SK-N-SH (cell line): ENCODE measurements around the gene TNNC1. TPM values are rescaled to one million over a fixed set of nuclear protein-coding genes. Genes with fewer than 3 reads are reported as not detected.

Experiments
- CTCF ChIA-PET: fragments of 300-600, 350-600 bp; formaldehyde crosslinking; extraction: SDS; loops from one replicate; lab custom pipeline; 2021; lab: Yijun Ruan, JAX
- POLR2A ChIA-PET: fragments of 350-600 bp; sonication (Branson Sonifier 250); formaldehyde crosslinking; extraction: SDS; loops from one replicate; lab custom pipeline; 2020; ENCODE audit warnings: antibody characterized with exemption, inconsistent platforms; lab: Yijun Ruan, JAX
- DNase-seq: peaks from one replicate; pipeline ENCODE4 v3.0.0; 2012
- H2AFZ ChIP-seq: fragments of 200-600 bp; sonication (generic); 2 replicates; pipeline ENCODE4 v1.8.1; 2016; ENCODE audit warnings: antibody characterized with exemption, mild to moderate bottlenecking, low read depth
- H3F3A ChIP-seq: fragments of 200-600 bp; sonication (generic); replicated peaks from 2 replicates; pipeline ENCODE3; 2016; ENCODE audit warnings: antibody characterized with exemption, mild to moderate bottlenecking; ENCODE audit not compliant: insufficient read depth
- H3K27ac ChIP-seq, 2 experiments: fragments of 200-500 bp in 1 of 2; fragments of 200-600 bp in 1 of 2; sonication (Bioruptor generic) in 1 of 2; sonication (generic), shearing (Covaris generic) in 1 of 2; 2 replicates each; pipeline versions ENCODE4 v1.5.1 to v1.6.1; 2014 to 2016; ENCODE audit warnings: low read depth in 2 of 2, inconsistent platforms in 1 of 2, low read length in 1 of 2, mild to moderate bottlenecking in 1 of 2, mixed read lengths in 1 of 2
- H3K27me3 ChIP-seq: fragments of 200-600 bp; sonication (generic), shearing (Covaris generic); 2 replicates; pipeline ENCODE4 v1.6.1; 2016; ENCODE audit warnings: mixed run types; ENCODE audit not compliant: insufficient read depth
- H3K36me3 ChIP-seq, 2 experiments: fragments of 200-500 bp in 1 of 2; fragments of 200-600 bp in 1 of 2; sonication (Bioruptor generic) in 1 of 2; sonication (generic) in 1 of 2; replicated peaks in 1 of 2; 2 replicates each; pipeline versions ENCODE3 to v1.5.1; 2014 to 2016; ENCODE audit warnings: low read length in 1 of 2, mild to moderate bottlenecking in 1 of 2; ENCODE audit not compliant: insufficient read depth in 2 of 2, control insufficient read depth in 1 of 2
- H3K4me1 ChIP-seq, 2 experiments: fragments of 200-500 bp in 1 of 2; fragments of 200-600 bp in 1 of 2; sonication (Bioruptor generic) in 1 of 2; sonication (generic), shearing (Covaris generic) in 1 of 2; 2 replicates each; pipeline versions ENCODE4 v1.5.1 to v1.6.1; 2014 to 2016; ENCODE audit warnings: low read depth in 1 of 2, low read length in 1 of 2, mixed run types in 1 of 2; ENCODE audit not compliant: insufficient read depth in 2 of 2, control insufficient read depth in 1 of 2
- H3K4me2 ChIP-seq: fragments of 200-600 bp; sonication (generic), shearing (Covaris generic); 2 replicates; pipeline ENCODE4 v1.6.1; 2017; ENCODE audit warnings: mixed run types
- H3K4me3 ChIP-seq, 2 experiments: fragments of 200-500 bp in 1 of 2; fragments of 200-600 bp in 1 of 2; sonication (Bioruptor generic) in 1 of 2; sonication (generic), shearing (Covaris generic) in 1 of 2; 2 replicates each; pipeline versions ENCODE4 v1.5.1 to v1.8.1; 2014 to 2016; ENCODE audit warnings: low read depth in 2 of 2, inconsistent platforms in 1 of 2, low read length in 1 of 2, mild to moderate bottlenecking in 1 of 2, mixed read lengths in 1 of 2, moderate library complexity in 1 of 2
- H3K79me2 ChIP-seq: fragments of 200-600 bp; sonication (generic); 2 replicates; pipeline ENCODE4 v1.8.1; 2017; ENCODE audit warnings: mild to moderate bottlenecking; ENCODE audit not compliant: insufficient read depth
- H3K9ac ChIP-seq: fragments of 200-600 bp; sonication (generic); 2 replicates; pipeline ENCODE4 v1.6.1; 2017; ENCODE audit warnings: mixed run types
- H3K9me2 ChIP-seq: fragments of 200-600 bp; sonication (generic); 2 replicates; pipeline ENCODE4 v1.6.1; 2017; ENCODE audit warnings: mixed run types
- H3K9me3 ChIP-seq: fragments of 200-600 bp; sonication (generic); 2 replicates; pipeline ENCODE4 v1.6.1; 2017; ENCODE audit warnings: mixed run types, mild to moderate bottlenecking, moderate library complexity
- H4K20me1 ChIP-seq: fragments of 200-600 bp; sonication (generic); 2 replicates; pipeline ENCODE4 v1.6.1; 2017; ENCODE audit warnings: mild to moderate bottlenecking, mixed run types; ENCODE audit not compliant: insufficient read depth
- CHD2 ChIP-seq: fragments of 150-350 bp; IDR thresholded peaks from 2 replicates; pipeline ENCODE4 v1.6.1; 2018; ENCODE audit warnings: low read length; ENCODE audit not compliant: partially characterized antibody
- EP300 ChIP-seq, 2 experiments: IDR thresholded peaks; 2 replicates each; pipeline versions ENCODE4 v1.4.0 to v1.6.1; 2012; ENCODE audit warnings: borderline replicate concordance in 1 of 2, low read depth in 1 of 2, low read length in 1 of 2
- EZH2phosphoT487 ChIP-seq: fragments of 200-600 bp; sonication (generic); IDR thresholded peaks from 2 replicates; pipeline ENCODE4 v1.6.1; 2017; ENCODE audit warnings: low read depth, mixed run types, mild to moderate bottlenecking, antibody characterized with exemption, moderate library complexity, borderline replicate concordance
- FOSL2 ChIP-seq: IDR thresholded peaks from 2 replicates; pipeline ENCODE4 v1.4.0; 2012; ENCODE audit warnings: low read depth, mild to moderate bottlenecking, moderate library complexity, borderline replicate concordance
- FOXJ3 ChIP-seq: sonication (generic); formaldehyde crosslinking; IDR thresholded peaks from 2 replicates; pipeline ENCODE4 v1.5.1; 2020; ENCODE audit warnings: mild to moderate bottlenecking, missing genetic modification reagents
- FOXM1 ChIP-seq: IDR thresholded peaks from 2 replicates; pipeline ENCODE4 v1.4.0; 2012; ENCODE audit warnings: low read depth, mild to moderate bottlenecking
- GABPA ChIP-seq: IDR thresholded peaks from 2 replicates; pipeline ENCODE4 v1.4.0; 2012; ENCODE audit warnings: low read depth, mild to moderate bottlenecking
- JUND ChIP-seq: IDR thresholded peaks from 2 replicates; pipeline ENCODE4 v1.4.0; 2012
- MXI1 ChIP-seq: IDR thresholded peaks from 2 replicates; pipeline ENCODE4 v1.6.1; 2012; ENCODE audit warnings: mild to moderate bottlenecking, low read depth, low read length, improper control_type of control experiment
- NRF1 ChIP-seq: IDR thresholded peaks from 2 replicates; pipeline ENCODE4 v1.6.1; 2012; ENCODE audit warnings: low read depth, mild to moderate bottlenecking, low read length
- RXRA ChIP-seq: IDR thresholded peaks from 2 replicates; pipeline ENCODE4 v1.4.0; 2012; ENCODE audit warnings: low read depth, mild to moderate bottlenecking, borderline replicate concordance
- SMC3 ChIP-seq: IDR thresholded peaks from 2 replicates; pipeline ENCODE4 v1.6.1; 2012; ENCODE audit warnings: low read depth, low read length, improper control_type of control experiment
- YY1 ChIP-seq: IDR thresholded peaks from 2 replicates; pipeline ENCODE4 v1.4.0; 2012; ENCODE audit warnings: low read depth, mild to moderate bottlenecking
- WGBS: methylation state at CpG from one replicate; pipeline ENCODE4 v1.1.6; 2017; ENCODE audit warnings: low lambda C conversion rate; 5-methylcytosine and 5-hydroxymethylcytosine counted together
- polyA plus RNA-seq, 3 experiments: library from polyadenylated mRNA; depleted of rRNA; stranded (reverse); fragments of >200 nt; gene quantifications; 2 replicates each; pipeline ENCODE4 v1.2.3, GENCODE V29; 2012
- TF ChIP-seq, protein P1 (sequence below): IDR thresholded peaks from 2 replicates; pipeline ENCODE4 v1.4.0; 2012; ENCODE audit warnings: low read depth
- TF ChIP-seq, protein P2 (sequence below): IDR thresholded peaks from 2 replicates; pipeline ENCODE4; 2012
- TF ChIP-seq, protein P3 (sequence below): IDR thresholded peaks from 2 replicates; pipeline ENCODE4 v1.4.0; 2012; ENCODE audit warnings: low read depth, borderline replicate concordance
- TF ChIP-seq, protein P4 (sequence below): IDR thresholded peaks from 2 replicates; pipeline ENCODE4 v1.6.1; 2012; ENCODE audit warnings: mild to moderate bottlenecking, low read depth, low read length, moderate library complexity
- TF ChIP-seq, protein P5 (sequence below): fragments of 200-600 bp; sonication (generic); IDR thresholded peaks from 2 replicates; pipeline ENCODE4 v1.6.1; 2017; ENCODE audit warnings: antibody characterized with exemption, mild to moderate bottlenecking, moderate library complexity

TNNC1 gene
- polyA plus RNA-seq, 1 of the 3 experiments (the other 2 are of a cell fraction): 2.6 TPM

DNA sequence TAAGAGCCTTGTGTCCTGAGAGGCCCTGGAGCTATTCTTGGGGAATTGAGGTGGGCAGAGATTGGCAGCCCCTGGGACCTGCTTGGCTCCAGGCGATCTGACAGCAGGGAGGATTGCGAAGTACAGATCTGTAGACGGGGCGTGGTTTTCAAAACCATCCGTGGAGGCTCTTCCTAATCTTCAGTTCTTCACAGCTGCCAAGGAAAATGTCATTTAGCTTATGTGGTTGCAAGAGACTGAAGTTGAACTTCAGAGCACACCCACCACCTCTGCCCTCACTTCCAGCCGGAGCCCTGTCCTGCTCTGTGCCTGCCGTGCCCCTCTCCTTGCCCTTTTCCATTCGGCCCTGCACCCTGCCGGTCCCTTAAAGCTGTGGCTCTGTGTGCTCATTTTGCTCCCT, 14.5 kb upstream of the TNNC1 start:
- H3K27ac ChIP-seq: no peak overlapping the region
- no peak for DNase-seq
- H3K4me2 ChIP-seq: no peak overlapping the region
- H3K36me3 ChIP-seq: peaks cover 27 to 34% of the 10 kb centered on the region in 2 experiments
- H3K79me2 ChIP-seq: peaks cover 75% of the 10 kb centered on the region
- H3K9ac ChIP-seq: no peak overlapping the region
- H3F3A ChIP-seq: peaks cover 14% of the 10 kb centered on the region
- H3K9me2 ChIP-seq: no peaks in the 10 kb centered on the region
- H3K27me3 ChIP-seq: no peaks in the 10 kb centered on the region
- peaks cover 37% of the 10 kb centered on the region; the same call in 1 of the 2 replicates for H4K20me1 ChIP-seq
- peaks cover 3 to 4% of the 10 kb centered on the region in 2 experiments; a peak in 2 of 4 replicates for H3K4me1 ChIP-seq
- ChIA-PET POLR2A (interaction anchor here (1.1 kb wide), 1 partner anchor 20 kb away, joined by 3 read pairs; no protein-coding TSS in a partner anchor), CTCF (interaction anchor here (0.6 to 8.0 kb wide), 4 partner anchors 10 to 648 kb away, joined by 3 to 53 read pairs (median 4); no protein-coding TSS in a partner anchor)
- no peak overlapping the region for H2AFZ ChIP-seq
- no peaks in the 10 kb centered on the region for H3K9me3 ChIP-seq
- 87% methylated on average over 9 of the region's 9 CpGs for WGBS
- TF ChIP-seq EP300 (IDR thresholded peaks at IDR 0.05; ENCODE audit: borderline replicate concordance in 1 of 2, low read depth in 1 of 2, low read length in 1 of 2) (no peak), GABPA (no peak)
- no peak overlapping the region for H3K4me3 ChIP-seq

DNA sequence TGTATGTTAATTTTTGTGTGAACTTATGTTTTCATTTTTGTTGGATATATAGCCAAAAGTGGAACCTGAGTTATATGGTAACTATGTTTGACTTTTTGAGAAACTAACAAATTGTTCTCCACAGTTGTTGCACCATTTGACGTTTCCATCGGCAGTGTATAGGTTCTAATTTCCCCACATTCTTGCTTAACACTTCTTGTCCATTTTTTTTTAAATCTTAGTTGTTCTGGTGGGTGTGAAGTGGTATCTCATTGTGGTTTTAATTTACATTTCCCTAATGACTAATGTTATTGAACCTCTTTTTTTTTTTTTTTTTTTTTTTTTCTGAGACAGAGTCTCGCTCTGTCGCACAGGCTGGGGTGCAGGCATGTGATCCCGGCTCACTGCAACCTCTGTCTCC, 9.6 kb upstream of the TNNC1 start:
- H3K27me3 ChIP-seq: no peaks in the 10 kb centered on the region
- H3K4me3 ChIP-seq: no peak overlapping the region
- peaks cover 40% of the 10 kb centered on the region; the same call in 1 of the 2 replicates for H4K20me1 ChIP-seq
- H3K9me2 ChIP-seq: no peaks in the 10 kb centered on the region
- H3K27ac ChIP-seq: no peak overlapping the region
- no peak for DNase-seq
- TF ChIP-seq NRF1: no peak
- TF ChIP-seq FOSL2: no peak
- TF ChIP-seq, protein P1, sequence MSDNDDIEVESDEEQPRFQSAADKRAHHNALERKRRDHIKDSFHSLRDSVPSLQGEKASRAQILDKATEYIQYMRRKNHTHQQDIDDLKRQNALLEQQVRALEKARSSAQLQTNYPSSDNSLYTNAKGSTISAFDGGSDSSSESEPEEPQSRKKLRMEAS: no peak
- TF ChIP-seq, protein P2, sequence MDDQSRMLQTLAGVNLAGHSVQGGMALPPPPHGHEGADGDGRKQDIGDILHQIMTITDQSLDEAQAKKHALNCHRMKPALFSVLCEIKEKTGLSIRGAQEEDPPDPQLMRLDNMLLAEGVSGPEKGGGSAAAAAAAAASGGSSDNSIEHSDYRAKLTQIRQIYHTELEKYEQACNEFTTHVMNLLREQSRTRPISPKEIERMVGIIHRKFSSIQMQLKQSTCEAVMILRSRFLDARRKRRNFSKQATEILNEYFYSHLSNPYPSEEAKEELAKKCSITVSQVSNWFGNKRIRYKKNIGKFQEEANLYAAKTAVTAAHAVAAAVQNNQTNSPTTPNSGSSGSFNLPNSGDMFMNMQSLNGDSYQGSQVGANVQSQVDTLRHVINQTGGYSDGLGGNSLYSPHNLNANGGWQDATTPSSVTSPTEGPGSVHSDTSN: no peak
- TF ChIP-seq EZH2phosphoT487: no peak
- no peak for TF ChIP-seq SMC3
- TF ChIP-seq JUND: no peak
- TF ChIP-seq MXI1: no peak
- TF ChIP-seq, protein P3, sequence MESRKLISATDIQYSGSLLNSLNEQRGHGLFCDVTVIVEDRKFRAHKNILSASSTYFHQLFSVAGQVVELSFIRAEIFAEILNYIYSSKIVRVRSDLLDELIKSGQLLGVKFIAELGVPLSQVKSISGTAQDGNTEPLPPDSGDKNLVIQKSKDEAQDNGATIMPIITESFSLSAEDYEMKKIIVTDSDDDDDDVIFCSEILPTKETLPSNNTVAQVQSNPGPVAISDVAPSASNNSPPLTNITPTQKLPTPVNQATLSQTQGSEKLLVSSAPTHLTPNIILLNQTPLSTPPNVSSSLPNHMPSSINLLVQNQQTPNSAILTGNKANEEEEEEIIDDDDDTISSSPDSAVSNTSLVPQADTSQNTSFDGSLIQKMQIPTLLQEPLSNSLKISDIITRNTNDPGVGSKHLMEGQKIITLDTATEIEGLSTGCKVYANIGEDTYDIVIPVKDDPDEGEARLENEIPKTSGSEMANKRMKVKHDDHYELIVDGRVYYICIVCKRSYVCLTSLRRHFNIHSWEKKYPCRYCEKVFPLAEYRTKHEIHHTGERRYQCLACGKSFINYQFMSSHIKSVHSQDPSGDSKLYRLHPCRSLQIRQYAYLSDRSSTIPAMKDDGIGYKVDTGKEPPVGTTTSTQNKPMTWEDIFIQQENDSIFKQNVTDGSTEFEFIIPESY: no peak
- TF ChIP-seq EP300 (IDR thresholded peaks at IDR 0.05; ENCODE audit: borderline replicate concordance in 1 of 2, low read depth in 1 of 2, low read length in 1 of 2): no peak
- no peak for TF ChIP-seq YY1
- TF ChIP-seq, protein P4, sequence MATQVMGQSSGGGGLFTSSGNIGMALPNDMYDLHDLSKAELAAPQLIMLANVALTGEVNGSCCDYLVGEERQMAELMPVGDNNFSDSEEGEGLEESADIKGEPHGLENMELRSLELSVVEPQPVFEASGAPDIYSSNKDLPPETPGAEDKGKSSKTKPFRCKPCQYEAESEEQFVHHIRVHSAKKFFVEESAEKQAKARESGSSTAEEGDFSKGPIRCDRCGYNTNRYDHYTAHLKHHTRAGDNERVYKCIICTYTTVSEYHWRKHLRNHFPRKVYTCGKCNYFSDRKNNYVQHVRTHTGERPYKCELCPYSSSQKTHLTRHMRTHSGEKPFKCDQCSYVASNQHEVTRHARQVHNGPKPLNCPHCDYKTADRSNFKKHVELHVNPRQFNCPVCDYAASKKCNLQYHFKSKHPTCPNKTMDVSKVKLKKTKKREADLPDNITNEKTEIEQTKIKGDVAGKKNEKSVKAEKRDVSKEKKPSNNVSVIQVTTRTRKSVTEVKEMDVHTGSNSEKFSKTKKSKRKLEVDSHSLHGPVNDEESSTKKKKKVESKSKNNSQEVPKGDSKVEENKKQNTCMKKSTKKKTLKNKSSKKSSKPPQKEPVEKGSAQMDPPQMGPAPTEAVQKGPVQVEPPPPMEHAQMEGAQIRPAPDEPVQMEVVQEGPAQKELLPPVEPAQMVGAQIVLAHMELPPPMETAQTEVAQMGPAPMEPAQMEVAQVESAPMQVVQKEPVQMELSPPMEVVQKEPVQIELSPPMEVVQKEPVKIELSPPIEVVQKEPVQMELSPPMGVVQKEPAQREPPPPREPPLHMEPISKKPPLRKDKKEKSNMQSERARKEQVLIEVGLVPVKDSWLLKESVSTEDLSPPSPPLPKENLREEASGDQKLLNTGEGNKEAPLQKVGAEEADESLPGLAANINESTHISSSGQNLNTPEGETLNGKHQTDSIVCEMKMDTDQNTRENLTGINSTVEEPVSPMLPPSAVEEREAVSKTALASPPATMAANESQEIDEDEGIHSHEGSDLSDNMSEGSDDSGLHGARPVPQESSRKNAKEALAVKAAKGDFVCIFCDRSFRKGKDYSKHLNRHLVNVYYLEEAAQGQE: no peak
- no peak for TF ChIP-seq RXRA
- TF ChIP-seq, protein P5, sequence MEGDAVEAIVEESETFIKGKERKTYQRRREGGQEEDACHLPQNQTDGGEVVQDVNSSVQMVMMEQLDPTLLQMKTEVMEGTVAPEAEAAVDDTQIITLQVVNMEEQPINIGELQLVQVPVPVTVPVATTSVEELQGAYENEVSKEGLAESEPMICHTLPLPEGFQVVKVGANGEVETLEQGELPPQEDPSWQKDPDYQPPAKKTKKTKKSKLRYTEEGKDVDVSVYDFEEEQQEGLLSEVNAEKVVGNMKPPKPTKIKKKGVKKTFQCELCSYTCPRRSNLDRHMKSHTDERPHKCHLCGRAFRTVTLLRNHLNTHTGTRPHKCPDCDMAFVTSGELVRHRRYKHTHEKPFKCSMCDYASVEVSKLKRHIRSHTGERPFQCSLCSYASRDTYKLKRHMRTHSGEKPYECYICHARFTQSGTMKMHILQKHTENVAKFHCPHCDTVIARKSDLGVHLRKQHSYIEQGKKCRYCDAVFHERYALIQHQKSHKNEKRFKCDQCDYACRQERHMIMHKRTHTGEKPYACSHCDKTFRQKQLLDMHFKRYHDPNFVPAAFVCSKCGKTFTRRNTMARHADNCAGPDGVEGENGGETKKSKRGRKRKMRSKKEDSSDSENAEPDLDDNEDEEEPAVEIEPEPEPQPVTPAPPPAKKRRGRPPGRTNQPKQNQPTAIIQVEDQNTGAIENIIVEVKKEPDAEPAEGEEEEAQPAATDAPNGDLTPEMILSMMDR: no peak
- no peak for TF ChIP-seq FOXJ3 (CRISPR knock-in tag)
- no peak for TF ChIP-seq FOXM1
- TF ChIP-seq GABPA: no peak
- no peak for TF ChIP-seq CHD2
- TF ChIP-seq, all 33 proteins: peak for 0
- peaks cover 96% of the 10 kb centered on the region for H3K79me2 ChIP-seq
- H3K4me1 ChIP-seq: peaks cover 0 to 4% of the 10 kb centered on the region in 2 experiments; a peak in 2 of 4 replicates
- 100% methylated on average over 5 of the region's 5 CpGs for WGBS
- H3F3A ChIP-seq: peaks cover 18% of the 10 kb centered on the region
- no peak overlapping the region for H3K4me2 ChIP-seq
- peaks cover 26 to 52% of the 10 kb centered on the region in 2 experiments for H3K36me3 ChIP-seq
- H3K9me3 ChIP-seq: no peaks in the 10 kb centered on the region
- no peak overlapping the region for H3K9ac ChIP-seq
- ChIA-PET POLR2A (no interaction called here), CTCF (interaction anchor here (1.4 kb wide), 1 partner anchor 8 kb away, joined by 8 read pairs; no protein-coding TSS in a partner anchor)
- no peak overlapping the region for H2AFZ ChIP-seq
